22Rv1 (cell line): ENCODE results near the gene HCN2.

Source experiments
- ZFX ChIP-seq: fragments of 450-650 bp; IDR thresholded peaks from 2 replicates; pipeline ENCODE4 v1.6.1; 2017; ENCODE audit warnings: antibody characterized with exemption, borderline replicate concordance
- TF ChIP-seq, protein P1 (sequence below): fragments of 450-650 bp; IDR thresholded peaks from 2 replicates; pipeline ENCODE4 v1.5.1; 2017; ENCODE audit warnings: mild to moderate bottlenecking

DNA sequence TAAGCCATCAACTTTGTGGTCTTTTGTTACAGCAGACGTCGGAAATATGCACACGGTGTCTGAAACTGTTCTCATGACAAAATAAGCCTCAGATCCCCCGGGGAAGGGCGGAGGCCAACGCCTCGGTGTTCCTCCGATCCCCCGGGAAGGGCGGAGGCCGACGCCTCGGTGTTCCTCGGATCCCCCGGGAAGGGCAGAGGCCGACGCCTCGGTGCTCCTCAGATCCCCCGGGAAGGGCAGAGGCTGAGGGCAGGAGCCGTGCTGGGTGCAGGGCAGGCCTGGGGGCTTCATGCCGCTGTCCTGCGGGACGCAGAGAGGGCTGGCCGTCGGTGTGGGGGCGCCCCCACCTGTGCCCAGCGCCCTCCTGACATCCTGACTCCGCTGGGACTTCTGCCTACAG is 54.7 kb downstream of the HCN2 start:
- TF ChIP-seq, protein P1, sequence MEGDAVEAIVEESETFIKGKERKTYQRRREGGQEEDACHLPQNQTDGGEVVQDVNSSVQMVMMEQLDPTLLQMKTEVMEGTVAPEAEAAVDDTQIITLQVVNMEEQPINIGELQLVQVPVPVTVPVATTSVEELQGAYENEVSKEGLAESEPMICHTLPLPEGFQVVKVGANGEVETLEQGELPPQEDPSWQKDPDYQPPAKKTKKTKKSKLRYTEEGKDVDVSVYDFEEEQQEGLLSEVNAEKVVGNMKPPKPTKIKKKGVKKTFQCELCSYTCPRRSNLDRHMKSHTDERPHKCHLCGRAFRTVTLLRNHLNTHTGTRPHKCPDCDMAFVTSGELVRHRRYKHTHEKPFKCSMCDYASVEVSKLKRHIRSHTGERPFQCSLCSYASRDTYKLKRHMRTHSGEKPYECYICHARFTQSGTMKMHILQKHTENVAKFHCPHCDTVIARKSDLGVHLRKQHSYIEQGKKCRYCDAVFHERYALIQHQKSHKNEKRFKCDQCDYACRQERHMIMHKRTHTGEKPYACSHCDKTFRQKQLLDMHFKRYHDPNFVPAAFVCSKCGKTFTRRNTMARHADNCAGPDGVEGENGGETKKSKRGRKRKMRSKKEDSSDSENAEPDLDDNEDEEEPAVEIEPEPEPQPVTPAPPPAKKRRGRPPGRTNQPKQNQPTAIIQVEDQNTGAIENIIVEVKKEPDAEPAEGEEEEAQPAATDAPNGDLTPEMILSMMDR: no peak
- TF ChIP-seq ZFX: no peak
